Stimulated activated CD8-positive, alpha-beta memory T cell treated with anti-CD3 and anti-CD28 coated beads, Interleukin-4, amount 100 ng/mL, for 24 hours (primary cell): ENCODE results near the gene MBD6.

Experiments
- DNase-seq: peaks from one replicate; pipeline ENCODE4 v3.0.0-alpha.2; 2020; ENCODE audit warnings: low read depth

Gene MBD6

GRCh38 chr12:57576613-57577160 is 54.1 kb downstream of the MBD6 start:
- no peak for DNase-seq

DNA sequence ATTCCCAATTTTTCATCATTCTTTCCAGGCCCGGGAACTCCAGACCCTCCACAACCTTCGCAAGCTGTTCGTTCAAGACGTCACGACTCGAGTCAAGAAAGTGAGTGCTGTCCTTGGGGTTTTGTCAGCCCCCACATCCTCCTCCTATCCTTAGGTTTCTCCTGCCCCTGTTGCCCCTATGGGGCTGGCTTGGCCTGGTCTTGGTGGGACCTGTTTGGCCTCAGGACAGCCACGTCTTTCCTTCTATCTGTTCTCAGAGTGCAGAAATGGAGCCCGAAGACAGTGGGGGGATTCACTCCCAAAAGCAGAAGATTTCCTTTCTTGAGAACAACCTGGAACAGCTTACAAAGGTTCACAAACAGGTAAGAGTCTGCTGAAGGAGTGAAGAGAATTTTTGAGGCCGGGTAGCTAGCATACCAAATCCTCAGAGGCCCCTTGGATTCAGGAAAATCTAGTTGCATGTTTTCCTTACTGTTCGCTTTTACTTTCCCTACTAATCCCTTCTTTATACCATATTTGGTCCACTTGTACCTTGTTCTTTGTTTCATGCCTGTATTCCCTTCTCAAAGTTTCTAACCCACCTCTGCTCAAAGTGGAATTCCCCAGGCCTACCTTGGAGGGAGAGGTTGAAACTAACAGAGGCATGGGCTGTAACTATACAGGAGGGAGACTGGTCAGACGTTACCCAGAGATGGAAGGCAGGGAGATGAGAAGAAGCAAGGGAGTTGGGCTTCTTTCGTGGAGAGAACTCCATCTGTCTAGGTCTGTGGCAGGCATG is 55.5 kb downstream of the MBD6 start:
- DNase-seq, result no peak

DNA sequence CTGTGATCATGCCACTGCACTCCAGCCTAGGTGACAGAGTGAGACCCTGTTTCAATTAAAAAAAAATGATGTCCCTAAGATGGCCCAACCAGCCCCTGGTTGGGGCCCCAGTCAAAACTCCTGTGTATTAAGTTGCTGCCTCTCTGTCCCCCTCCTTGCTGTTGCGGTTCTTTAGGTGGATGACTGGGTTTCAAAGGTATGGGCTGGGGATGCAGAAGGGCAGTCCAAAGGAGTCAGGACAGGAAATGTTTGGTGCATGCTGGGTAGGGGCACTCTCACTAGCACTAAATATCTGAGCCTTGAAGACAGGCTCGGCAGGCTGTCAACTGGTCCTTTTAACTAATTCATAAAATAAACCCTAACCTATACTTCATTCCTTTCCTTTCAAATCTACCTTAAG is 56.4 kb downstream of the MBD6 start:
- no peak for DNase-seq
